Natural killer cell (primary cell): ENCODE data around the gene EIPR1. TPM values are rescaled to one million over a fixed set of nuclear protein-coding genes. Genes with fewer than 3 reads are reported as not detected.
A peak's percentile ranks its signal among the peaks of the same experiment; 100 is the strongest.

Experiments
- ATAC-seq, 3 donors: fragments of 150-1000 bp in 2 of 3; fragments of 200-7000 bp in 1 of 3; cut with Tn5 transposase; 1 replicate in 1 of 3; 2 replicates in 2 of 3; pipeline ENCODE4 v1.10.0; 2021; ENCODE audit warnings: mild to moderate bottlenecking in 2 of 3, moderate library complexity in 2 of 3
- DNase-seq, 2 donors: peaks; one replicate each; pipeline versions ENCODE4 v3.0.0 to v3.0.0-alpha.2; 2013 to 2021; ENCODE audit warnings: mixed read lengths in 1 of 2
- H3K27ac ChIP-seq: one replicate; pipeline ENCODE4 v1.5.1; 2013; ENCODE audit warnings: mild to moderate bottlenecking, low read length
- H3K27me3 ChIP-seq: one replicate; pipeline ENCODE4 v1.6.1; 2013; ENCODE audit warnings: low read length; ENCODE audit not compliant: control insufficient read depth, insufficient read depth
- H3K36me3 ChIP-seq: one replicate; pipeline ENCODE4 v1.6.1; 2013; ENCODE audit warnings: low read length; ENCODE audit not compliant: control insufficient read depth, insufficient read depth
- H3K4me1 ChIP-seq: one replicate; pipeline ENCODE4 v1.6.1; 2013; ENCODE audit warnings: low read length; ENCODE audit not compliant: control insufficient read depth, insufficient read depth
- H3K4me3 ChIP-seq: one replicate; pipeline ENCODE4 v1.5.1; 2013; ENCODE audit warnings: low read length
- H3K9me3 ChIP-seq: one replicate; pipeline ENCODE4 v1.6.1; 2013; ENCODE audit warnings: low read length; ENCODE audit not compliant: control insufficient read depth, insufficient read depth
- H3K27ac Mint-ChIP-seq, 2 donors: one replicate each; pipeline ENCODE4 v1.8.0; 2022; ENCODE audit warnings: mild to moderate bottlenecking in 2 of 2, mixed read lengths in 2 of 2, moderate library complexity in 1 of 2
- H3K27me3 Mint-ChIP-seq, 2 donors: one replicate each; pipeline ENCODE4 v1.8.0; 2022; ENCODE audit warnings: low read depth in 2 of 2, mixed read lengths in 2 of 2
- H3K36me3 Mint-ChIP-seq: one replicate; pipeline ENCODE4 v1.8.0; 2022; ENCODE audit warnings: mixed read lengths
- H3K4me1 Mint-ChIP-seq, 2 donors: one replicate each; pipeline ENCODE4 v1.8.0; 2022; ENCODE audit warnings: mixed read lengths in 2 of 2
- H3K4me3 Mint-ChIP-seq: one replicate; pipeline ENCODE4 v1.8.0; 2022; ENCODE audit warnings: mild to moderate bottlenecking, moderate library complexity, mixed read lengths
- H3K9me3 Mint-ChIP-seq, 2 donors: one replicate each; pipeline ENCODE4 v1.8.0; 2022; ENCODE audit warnings: mixed read lengths in 2 of 2
- CTCF ChIP-seq: fragments of 200-600 bp; IDR thresholded peaks from one replicate; pipeline ENCODE4 v1.8.0; 2022; ENCODE audit warnings: antibody characterized with exemption
- WGBS: methylation state at CpG from one replicate; pipeline ENCODE4 v1.1.7; 2013; ENCODE audit warnings: missing lambda C conversion rate; ENCODE audit not compliant: insufficient coverage; 5-methylcytosine and 5-hydroxymethylcytosine counted together
- intact Hi-C: fragments of 100-400 bp; cut with micrococcal nuclease; formaldehyde crosslinking; loops from one replicate; pipeline ENCODE4 v1.14.2; 2022
- total RNA-seq, 4 donors: library from RNA; stranded (reverse); fragments of 120-200 nt in 1 of 4; gene quantifications; one replicate each; pipeline versions ENCODE4 v1.2.3 to v1.2.4, GENCODE V29; 2013 to 2022

Gene EIPR1
- total RNA-seq, 3 donors from 2014 or later (not counting 1 experiment from before 2014, with no cell fraction given) = 26.8 to 28.8 (median 27.9) TPM

- Histone ChIP-seq H3K4me1 (peaks cover 5% of the 10 kb centered on the region), H3K36me3 (peaks cover 5% of the 10 kb centered on the region), H3K27me3 (no peaks in the 10 kb centered on the region), H3K4me3 (no peak overlapping the region), H3K9me3 (no peaks in the 10 kb centered on the region), H3K27ac (no peak overlapping the region)
- no peak for TF ChIP-seq CTCF
- DNase-seq = no peak
- no peak for ATAC-seq
- Mint-ChIP-seq H3K4me1 (peaks cover 23 to 26% of the 10 kb centered on the region in 2 donors), H3K4me3 (no peak overlapping the region), H3K36me3 (no peaks in the 10 kb centered on the region), H3K27ac (no peak overlapping the region), H3K27me3 (no peaks in the 10 kb centered on the region), H3K9me3 (no peaks in the 10 kb centered on the region)
- intact Hi-C loops = no loop called here
- 86% methylated on average over 11 of the region's 11 CpGs for WGBS
Observed at GRCh38 chr2:3210257-3210656, 167.4 kb downstream of the EIPR1 start.

- H3K27me3 ChIP-seq = no peaks in the 10 kb centered on the region
- DNase-seq = no peak
- Mint-ChIP-seq H3K9me3 (no peaks in the 10 kb centered on the region), H3K36me3 (no peaks in the 10 kb centered on the region), H3K4me1 (peaks cover 14 to 16% of the 10 kb centered on the region in 2 donors), H3K27ac (peak overlapping the region in 1 of 2 donors; percentile 51), H3K4me3 (no peak overlapping the region), H3K27me3 (no peaks in the 10 kb centered on the region)
- intact Hi-C loops = no loop called here
- H3K4me3 ChIP-seq = no peak overlapping the region
- no peaks in the 10 kb centered on the region for H3K9me3 ChIP-seq
- H3K36me3 ChIP-seq = peaks cover 7% of the 10 kb centered on the region
- no peak for ATAC-seq
- WGBS = 97% methylated on average over 12 of the region's 12 CpGs
- no peak for TF ChIP-seq CTCF
- H3K27ac ChIP-seq = no peak overlapping the region
- no peaks in the 10 kb centered on the region for H3K4me1 ChIP-seq
Observed at GRCh38 chr2:3209258-3209657, 168.4 kb downstream of the EIPR1 start.

GRCh38 chr2:3208591-3208990 is 169.0 kb downstream of the EIPR1 start:
- DNase-seq (no peak), ATAC-seq (no peak)
- Histone ChIP-seq H3K4me3 (no peak overlapping the region), H3K4me1 (no peaks in the 10 kb centered on the region), H3K27me3 (no peaks in the 10 kb centered on the region), H3K9me3 (no peaks in the 10 kb centered on the region), H3K27ac (no peak overlapping the region), H3K36me3 (peaks cover 7% of the 10 kb centered on the region)
- peaks cover 10 to 11% of the 10 kb centered on the region in 2 donors for H3K4me1 Mint-ChIP-seq
- 97% methylated on average over 12 of the region's 12 CpGs for WGBS
- intact Hi-C loops = no loop called here
- no peak overlapping the region for H3K27ac Mint-ChIP-seq
- H3K27me3 Mint-ChIP-seq = no peaks in the 10 kb centered on the region
- H3K9me3 Mint-ChIP-seq = no peaks in the 10 kb centered on the region
- no peak for TF ChIP-seq CTCF
- H3K4me3 Mint-ChIP-seq = no peak overlapping the region
- no peaks in the 10 kb centered on the region for H3K36me3 Mint-ChIP-seq

GRCh38 chr2:3208179-3208578 is 169.4 kb downstream of the EIPR1 start:
- Mint-ChIP-seq H3K4me3 (no peak overlapping the region), H3K27ac (no peak overlapping the region), H3K9me3 (no peaks in the 10 kb centered on the region), H3K36me3 (no peaks in the 10 kb centered on the region), H3K27me3 (no peaks in the 10 kb centered on the region), H3K4me1 (peaks cover 12 to 14% of the 10 kb centered on the region in 2 donors)
- Histone ChIP-seq H3K4me3 (no peak overlapping the region), H3K27ac (no peak overlapping the region), H3K36me3 (peaks cover 7% of the 10 kb centered on the region), H3K27me3 (no peaks in the 10 kb centered on the region), H3K4me1 (no peaks in the 10 kb centered on the region), H3K9me3 (no peaks in the 10 kb centered on the region)
- no peak for ATAC-seq
- DNase-seq = no peak
- WGBS = 55% methylated on average over 3 of the region's 5 CpGs
- intact Hi-C loops = no loop called here
- no peak for TF ChIP-seq CTCF
